EH (cell line): ENCODE results near the gene PTTG1IP.
A peak's percentile ranks its signal among the peaks of the same experiment; 100 is the strongest.

Experiments
- DNase-seq: peaks from one replicate; pipeline ENCODE4 v3.0.0-alpha.2; 2015; ENCODE audit warnings: low read depth

The PTTG1IP gene

DNA sequence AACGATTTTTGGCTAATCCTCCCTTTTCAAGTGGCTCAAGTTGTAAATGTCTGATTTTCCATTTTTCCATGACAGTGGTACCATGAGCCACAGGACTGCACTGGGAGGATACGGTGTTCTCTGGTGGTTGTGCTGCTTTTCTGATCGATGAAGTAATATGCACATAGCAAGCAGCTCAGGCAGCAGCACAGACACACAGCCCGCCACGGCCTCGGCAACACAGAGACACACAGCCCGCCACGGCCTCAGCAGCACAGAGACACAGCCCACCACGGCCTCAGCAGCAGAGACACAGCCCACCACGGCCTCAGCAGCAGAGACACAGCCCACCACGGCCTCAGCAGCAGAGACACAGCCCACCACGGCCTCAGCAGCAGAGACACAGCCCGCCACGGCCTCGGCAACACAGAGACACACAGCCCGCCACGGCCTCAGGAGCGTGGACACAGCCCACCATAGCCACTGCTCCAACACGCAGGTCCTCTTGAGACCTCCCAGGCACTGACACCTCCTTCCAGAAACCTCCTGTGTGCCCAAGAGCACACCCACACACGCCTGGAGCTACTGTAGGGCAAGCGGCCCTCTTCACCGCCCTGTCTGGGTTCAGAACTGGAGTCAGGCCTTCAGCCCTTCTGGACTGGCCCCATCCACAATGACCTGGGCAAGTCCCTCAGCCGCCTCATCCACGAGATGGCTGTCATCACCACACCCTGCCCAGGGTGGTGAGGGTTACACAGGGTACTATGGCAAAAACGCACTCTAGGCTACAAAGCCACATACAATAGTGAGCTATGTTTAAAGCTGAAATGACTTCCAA lies 10.4 kb downstream of the PTTG1IP start:
- no peak for DNase-seq

GRCh38 chr21:44858791-44859190 lies 14.7 kb downstream of the PTTG1IP start:
- DNase-seq = no peak

DNA sequence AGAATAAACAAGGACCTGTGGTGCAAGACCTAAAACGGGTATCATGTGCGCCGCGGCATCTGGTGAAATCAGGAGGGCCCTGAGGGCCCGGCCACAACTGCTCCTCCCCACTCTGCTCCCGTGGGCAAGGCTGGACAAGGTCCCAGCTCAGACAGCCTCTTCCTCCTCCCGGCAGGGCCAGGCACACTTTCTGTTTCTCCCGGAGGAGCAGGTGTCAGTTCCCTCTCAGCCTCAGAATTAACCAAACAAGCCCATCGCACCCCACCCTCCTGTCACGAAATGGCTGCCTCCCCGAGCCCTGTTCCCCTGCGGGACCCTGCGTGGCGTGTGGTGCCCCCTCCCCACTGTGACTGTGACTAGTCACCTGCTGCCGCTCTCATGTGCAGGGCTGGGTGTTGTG lies 15.2 kb downstream of the PTTG1IP start:
- DNase-seq = no peak

GRCh38 chr21:44857127-44857892 lies 16.2 kb downstream of the PTTG1IP start:
- DNase-seq = no peak

DNA sequence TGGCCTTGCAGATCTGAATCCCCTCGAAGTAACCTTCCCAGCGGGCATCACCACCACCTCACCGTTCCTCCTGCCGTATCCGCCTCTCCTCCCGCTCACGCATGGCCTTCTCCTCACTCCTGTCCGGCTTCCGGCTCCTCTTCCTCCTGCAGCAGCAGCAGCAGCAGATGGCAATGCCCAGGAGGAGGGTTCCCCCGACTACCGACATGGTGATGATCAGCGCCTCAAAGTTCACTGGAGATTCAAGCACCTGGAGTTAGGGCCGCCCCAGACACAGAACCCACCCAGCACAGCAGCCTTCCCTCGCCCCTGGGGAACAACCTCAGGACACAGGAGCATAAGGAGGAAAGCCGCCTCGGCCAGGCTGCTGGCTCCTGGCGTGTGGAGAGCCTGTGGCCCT lies 17.4 kb downstream of the PTTG1IP start:
- DNase-seq = no peak

GRCh38 chr21:44855572-44855971 lies 17.9 kb downstream of the PTTG1IP start:
- DNase-seq = no peak

DNA sequence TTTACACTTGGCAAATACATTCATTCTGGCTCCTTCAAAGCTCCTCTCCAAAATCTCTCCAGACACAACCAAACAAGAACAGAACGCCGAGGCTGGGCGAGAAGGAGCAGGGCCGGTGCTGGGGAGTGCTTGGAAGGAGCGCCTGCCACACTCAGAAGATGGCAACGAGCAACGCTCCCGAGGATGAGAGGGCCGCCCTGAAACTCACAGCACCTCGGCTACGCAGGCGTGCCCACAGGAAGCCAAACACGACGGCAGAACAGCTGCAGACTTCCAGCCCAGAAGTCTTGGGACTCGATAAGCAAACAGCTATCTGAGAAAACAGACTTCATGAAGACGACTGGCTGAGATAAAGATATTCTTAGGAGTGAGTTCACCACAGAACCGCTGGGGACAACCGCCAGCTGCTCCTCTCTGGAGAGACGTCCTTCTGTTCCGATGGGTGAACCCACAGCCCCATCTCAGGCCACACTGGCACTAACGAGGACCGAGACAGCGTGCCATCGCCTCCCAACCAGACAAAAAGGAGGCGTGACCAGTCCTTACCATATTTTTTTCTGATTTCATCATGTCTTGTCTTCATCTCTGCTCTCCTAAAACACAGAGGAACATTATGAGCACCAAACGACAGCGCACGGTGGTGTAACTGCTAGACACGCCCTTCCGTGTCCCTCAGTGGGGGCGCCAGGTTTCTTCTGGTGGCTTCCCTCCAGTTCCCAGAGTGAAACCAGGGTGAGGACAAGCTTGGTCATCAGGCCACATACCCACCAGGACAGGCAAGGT lies 18.6 kb downstream of the PTTG1IP start:
- no peak for DNase-seq

DNA sequence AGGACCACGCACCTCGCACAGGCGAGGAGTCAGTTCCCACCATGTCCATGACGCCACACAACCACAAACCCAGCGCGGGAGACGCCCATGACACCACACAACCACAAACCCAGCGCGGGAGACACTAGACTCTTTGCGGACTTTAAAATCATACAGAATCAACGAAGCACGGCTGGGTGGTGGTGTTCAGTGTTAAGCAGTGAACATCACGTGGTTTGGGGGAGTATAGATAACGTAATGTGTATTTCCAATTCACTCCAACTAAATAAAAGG lies 19.2 kb downstream of the PTTG1IP start:
- DNase-seq = no peak

- no peak for DNase-seq
Observed at GRCh38 chr21:44853601-44854390, 19.7 kb downstream of the PTTG1IP start.

- DNase-seq = no peak
Observed at GRCh38 chr21:44850905-44851657, 22.4 kb downstream of the PTTG1IP start.

DNA sequence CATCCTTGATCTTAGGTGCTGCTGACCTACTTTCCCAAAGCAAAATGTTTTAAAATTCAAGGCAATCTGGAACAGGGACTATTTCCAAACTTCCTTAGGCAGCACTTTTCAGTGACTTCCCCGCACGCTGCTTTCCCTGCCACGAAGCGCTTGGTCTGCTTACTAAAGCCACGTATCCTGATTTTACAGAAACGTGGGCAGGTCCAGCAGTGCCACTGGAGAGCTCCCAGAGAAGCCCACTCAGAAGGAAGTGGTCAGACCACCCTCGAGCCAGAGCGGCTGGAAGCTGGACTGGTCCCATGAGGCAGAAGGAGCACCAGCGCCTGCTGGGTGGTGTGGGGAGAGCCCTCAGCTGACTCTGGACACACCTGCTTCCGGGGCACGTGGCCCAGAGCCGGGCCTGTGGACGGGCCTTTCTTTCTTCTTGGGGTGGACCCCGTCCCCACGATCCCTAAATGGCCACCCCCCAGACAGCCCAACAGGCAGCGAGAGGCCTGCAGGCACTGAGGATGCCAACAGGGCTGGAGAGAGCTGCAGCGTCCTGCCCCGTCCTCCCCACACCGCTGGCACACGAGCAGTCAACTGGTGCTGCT lies 23.2 kb downstream of the PTTG1IP start:
- no peak for DNase-seq

- DNase-seq = no peak
Observed at GRCh38 chr21:44849616-44850130, 23.8 kb downstream of the PTTG1IP start.

DNA sequence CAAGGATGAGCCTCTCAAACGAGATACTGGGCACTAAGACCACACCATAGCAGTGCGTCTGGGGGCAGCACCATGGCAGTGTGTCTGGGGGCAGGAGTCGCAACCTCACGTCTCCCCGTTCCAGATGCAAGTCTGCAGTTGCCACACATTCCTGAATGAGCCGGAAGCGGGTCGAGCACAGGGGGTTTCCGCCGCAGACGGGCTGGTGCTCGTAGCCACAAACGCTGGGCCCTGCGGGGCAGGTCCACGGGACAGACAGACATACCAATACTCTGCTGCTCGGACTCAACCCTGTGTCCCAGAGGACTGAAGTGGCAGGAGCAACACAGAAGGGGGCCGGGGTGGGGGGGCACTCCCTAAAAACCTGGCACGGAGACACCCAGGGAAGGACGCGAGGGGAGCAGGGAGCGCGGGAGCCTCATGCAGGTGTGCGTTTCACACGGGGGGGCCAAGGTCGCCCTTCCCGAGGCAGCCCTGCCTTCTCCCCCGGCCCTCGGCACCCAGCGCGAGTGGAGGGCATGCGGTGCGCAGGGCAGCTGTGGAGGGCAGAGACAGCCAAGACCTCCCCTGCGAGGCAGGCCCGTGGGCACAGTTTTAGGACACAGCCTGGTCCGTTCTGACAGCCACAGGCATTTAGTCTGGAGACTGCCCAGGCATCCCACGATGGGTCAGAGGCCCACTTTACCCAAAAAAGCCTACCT lies 24.5 kb downstream of the PTTG1IP start:
- DNase-seq = no peak

GRCh38 chr21:44847261-44848056 lies 26.0 kb downstream of the PTTG1IP start:
- DNase-seq = no peak

DNA sequence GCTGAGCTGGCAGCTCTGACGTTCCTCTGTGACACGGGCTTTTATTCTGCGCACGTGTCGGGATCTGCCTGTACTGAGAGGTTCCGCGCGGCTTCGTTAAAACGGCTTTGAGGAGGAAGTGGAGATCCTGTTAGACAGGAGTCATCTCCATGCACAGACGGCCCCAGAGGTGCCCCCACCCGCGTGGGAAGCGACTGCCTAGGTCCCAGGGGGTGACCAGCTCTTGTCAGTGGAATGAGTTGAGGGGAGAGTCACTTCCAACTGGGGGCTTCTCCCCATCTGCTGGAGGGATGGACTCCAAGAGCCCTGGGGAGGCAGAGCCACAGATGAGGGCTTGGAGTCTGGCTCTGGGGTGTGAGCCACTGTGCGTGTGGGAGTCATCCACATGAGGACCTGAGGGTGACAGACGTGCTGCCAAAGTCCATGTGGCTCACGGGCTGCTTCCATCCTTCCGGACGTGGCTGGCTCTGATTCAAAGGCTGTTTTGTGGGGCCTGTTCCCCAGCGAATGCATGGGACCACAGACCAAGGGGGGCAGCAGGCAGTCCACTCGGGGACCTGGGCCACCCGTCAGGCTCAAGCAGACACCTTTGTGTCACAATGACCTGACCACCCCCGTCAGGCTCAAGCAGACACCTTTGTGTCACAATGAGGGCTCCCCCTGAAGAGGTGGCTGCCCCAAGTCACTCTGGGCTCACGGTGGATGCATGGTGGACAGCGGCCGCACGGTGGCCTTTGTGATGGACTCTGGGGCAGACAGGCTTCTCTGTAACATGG lies 26.8 kb downstream of the PTTG1IP start:
- DNase-seq = peak; percentile 62

GRCh38 chr21:44846224-44846484 lies 27.3 kb downstream of the PTTG1IP start:
- no peak for DNase-seq

DNA sequence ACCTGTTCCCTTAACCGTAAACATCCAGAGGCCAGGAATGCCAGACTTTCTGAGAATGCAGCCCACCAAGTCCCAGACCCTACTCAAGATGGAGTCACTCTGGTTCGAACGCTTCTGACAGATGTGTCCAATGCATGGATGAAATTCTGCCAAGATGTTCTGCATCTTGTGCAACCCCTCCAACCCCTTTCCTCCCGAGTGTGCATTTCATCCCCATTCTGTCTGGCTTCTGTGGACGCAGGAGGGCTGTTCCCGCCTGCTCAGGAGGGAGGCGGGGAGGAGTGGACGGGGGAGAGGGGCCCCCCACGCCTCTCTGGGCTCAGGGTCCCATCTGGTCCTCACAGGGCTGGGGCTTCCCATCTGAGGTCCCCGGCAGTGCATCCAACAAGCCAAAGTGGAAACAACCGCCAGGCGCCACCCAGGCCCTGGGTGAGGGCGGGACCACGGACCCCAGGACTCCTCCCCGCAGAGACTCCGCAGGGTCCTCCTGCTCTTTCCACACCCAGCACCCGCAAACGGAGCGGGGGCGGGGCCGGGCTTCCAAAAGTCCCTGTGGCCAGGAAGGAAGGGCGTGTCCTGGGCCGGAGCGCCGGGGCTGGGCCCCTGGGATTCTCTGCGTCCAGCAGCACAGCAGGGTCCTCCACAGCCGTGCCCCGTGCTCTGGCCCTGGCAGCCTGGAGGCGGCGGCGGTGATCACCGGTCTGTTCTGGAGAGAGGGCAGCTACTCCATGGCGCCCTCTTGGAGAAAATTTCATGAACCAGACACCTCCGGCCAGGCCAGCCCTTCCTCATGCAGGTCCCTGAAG lies 27.9 kb downstream of the PTTG1IP start:
- peak; percentile 61 for DNase-seq

- no peak for DNase-seq
Observed at GRCh38 chr21:44844256-44844655, 29.2 kb downstream of the PTTG1IP start.
